8988T (cell line): ENCODE measurements around the gene G6PC2.

Source experiments
- DNase-seq: peaks from one replicate; pipeline ENCODE4 v3.0.0; 2011

The G6PC2 gene

GRCh38 chr2:168949324-168949723 is 48.2 kb downstream of the G6PC2 start:
- no peak for DNase-seq

- no peak for DNase-seq
Measured at GRCh38 chr2:168951871-168952270, 50.8 kb downstream of the G6PC2 start.

GRCh38 chr2:168952424-168952823 is 51.3 kb downstream of the G6PC2 start:
- DNase-seq = no peak

GRCh38 chr2:168954256-168954655 is 53.2 kb downstream of the G6PC2 start:
- no peak for DNase-seq

- DNase-seq = no peak
Measured at GRCh38 chr2:168955321-168955720, 54.2 kb downstream of the G6PC2 start.

DNA sequence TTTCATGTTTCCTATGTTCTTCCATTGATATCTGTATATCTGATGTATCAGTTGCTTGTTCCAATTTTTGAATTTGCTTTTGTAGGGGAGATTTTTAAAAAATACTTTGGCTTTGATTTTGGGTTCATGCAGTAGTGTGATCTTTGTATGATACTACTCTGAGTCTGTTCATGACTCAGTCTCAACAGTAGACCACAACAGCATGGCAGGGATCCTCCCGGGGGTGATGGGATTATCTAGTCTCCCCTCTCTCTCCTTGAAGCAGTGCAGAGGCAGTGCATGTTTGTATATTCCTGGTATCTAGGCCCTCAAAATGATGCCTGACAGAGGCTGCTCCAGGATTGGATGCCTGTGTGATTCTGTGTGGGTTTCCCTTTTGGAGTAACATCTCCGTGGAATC is 55.3 kb downstream of the G6PC2 start:
- no peak for DNase-seq
